Right lobe of liver (tissue), 6 donors: Measurements from ENCODE around the gene PSMB2. TPM values are rescaled to one million over a fixed set of nuclear protein-coding genes. Genes with fewer than 3 reads are reported as not detected.

Source experiments
- ATAC-seq, 4 donors: fragments of 200-7000 bp; cut with Tn5 transposase; one replicate each; pipeline ENCODE4 v1.9.1; 2020; ENCODE audit warnings: mild to moderate bottlenecking in 4 of 4, moderate library complexity in 4 of 4
- DNase-seq, 3 donors: peaks; one replicate each; pipeline ENCODE4 v3.0.0-alpha.2; 2020
- H3K27ac ChIP-seq, 3 donors: fragments of 200-600 bp; one replicate each; pipeline ENCODE4 v1.8.0; 2022
- H3K27me3 ChIP-seq, 2 donors: fragments of 200-600 bp; one replicate each; pipeline ENCODE4 v1.8.0; 2022
- H3K36me3 ChIP-seq, 4 donors: fragments of 200-600 bp; sonication (generic) in 1 of 4; one replicate each; pipeline versions ENCODE4 v1.5.1 to v1.8.0; 2017 to 2022; ENCODE audit warnings: control low read depth in 1 of 4
- H3K4me1 ChIP-seq, 4 donors: fragments of 200-600 bp; sonication (generic) in 1 of 4; one replicate each; pipeline versions ENCODE4 v1.5.1 to v1.8.0; 2017 to 2022; ENCODE audit warnings: control low read depth in 1 of 4
- H3K4me3 ChIP-seq, 3 donors: fragments of 200-600 bp; one replicate each; pipeline ENCODE4 v1.8.0; 2022
- H3K9me3 ChIP-seq, 4 donors: fragments of 200-600 bp; sonication (generic) in 1 of 4; one replicate each; pipeline versions ENCODE4 v1.5.1 to v1.8.0; 2017 to 2022; ENCODE audit warnings: control low read depth in 1 of 4
- CTCF ChIP-seq, 4 donors: fragments of 200-600 bp in 3 of 4; fragments of 450-650 bp in 1 of 4; IDR thresholded peaks; one replicate each; pipeline versions ENCODE4 v1.5.1 to v1.8.0; 2016 to 2022; ENCODE audit warnings: antibody characterized with exemption in 4 of 4, mild to moderate bottlenecking in 2 of 4
- POLR2A ChIP-seq: fragments of 450-650 bp; IDR thresholded peaks from one replicate; pipeline ENCODE4 v1.6.1; 2017; ENCODE audit warnings: antibody characterized with exemption, mild to moderate bottlenecking
- WGBS: methylation state at CpG from one replicate; pipeline ENCODE4 v1.1.6; 2018; ENCODE audit warnings: low coverage, low lambda C conversion rate; ENCODE audit not compliant: insufficient coverage; ENCODE audit errors: missing lambda C conversion rate; 5-methylcytosine and 5-hydroxymethylcytosine counted together
- intact Hi-C, 2 donors: fragments of 100-400 bp; cut with DNase I; formaldehyde crosslinking; loops; one replicate each; pipeline versions ENCODE4 v1.11.2 to v1.14.1; 2022
- total RNA-seq, 6 experiments: library from RNA; depleted of rRNA in 2 of 6; stranded (reverse); fragments of >200 nt in 2 of 6; fragmentation: NEBNext Ultra II Directional in 3 of 6; extraction: Animal tissue kit (Norgen Biotek cat#: 25700) in 3 of 6; gene quantifications; one replicate each; pipeline versions ENCODE4 v1.1.0 to v1.2.4, GENCODE V29; 2016 to 2023
- donor health status: DM: no; HTN: yes; CAD: no.
- donor health status: DM: no; HTN: no; CAD: no.
- donor health status: DM: no; HTN: no; CAD: no.
- donor health status: DM: no; HTN: yes; CAD: no.
- donor health status: DM: no; HTN: yes; CAD: no.

Gene PSMB2
- total RNA-seq, 6 experiments from 2014 or later = 41.7 to 54.6 (median 48.3) TPM

GRCh38 chr1:35605867-35606182 is 35.5 kb downstream of the PSMB2 start:
- WGBS = 100% methylated on average over 3 of the region's 4 CpGs
- TF ChIP-seq POLR2A (no peak), CTCF (IDR thresholded peaks at IDR 0.05) (no peak)
- Histone ChIP-seq H3K36me3 (peaks cover 14 to 81% (median 31%) of the 10 kb centered on the region in 4 donors), H3K27ac (no peak overlapping the region), H3K27me3 (no peaks in the 10 kb centered on the region), H3K4me3 (no peak overlapping the region), H3K4me1 (no peaks in the 10 kb centered on the region), H3K9me3 (no peaks in the 10 kb centered on the region)
- intact Hi-C loops = no loop called here
- no peak for DNase-seq
- ATAC-seq = no peak

GRCh38 chr1:35605071-35605866 is 36.1 kb downstream of the PSMB2 start:
- no peaks in the 10 kb centered on the region for H3K4me1 ChIP-seq
- H3K9me3 ChIP-seq = no peaks in the 10 kb centered on the region
- intact Hi-C loops = no loop called here
- peaks cover 14 to 85% (median 31%) of the 10 kb centered on the region in 4 donors for H3K36me3 ChIP-seq
- no peak overlapping the region for H3K4me3 ChIP-seq
- no peak overlapping the region for H3K27ac ChIP-seq
- WGBS = 92% methylated on average over 6 of the region's 6 CpGs
- DNase-seq = no peak
- no peak for ATAC-seq
- TF ChIP-seq POLR2A = no peak
- no peak for TF ChIP-seq CTCF (IDR thresholded peaks at IDR 0.05)
- no peaks in the 10 kb centered on the region for H3K27me3 ChIP-seq

- ATAC-seq = no peak
- no peak for DNase-seq
- H3K27ac ChIP-seq = no peak overlapping the region
- no peaks in the 10 kb centered on the region for H3K27me3 ChIP-seq
- peaks cover 14 to 82% (median 28%) of the 10 kb centered on the region in 4 donors for H3K36me3 ChIP-seq
- 79% methylated on average over 4 of the region's 4 CpGs for WGBS
- intact Hi-C loops = no loop called here
- H3K4me3 ChIP-seq = no peak overlapping the region
- no peak for TF ChIP-seq CTCF (IDR thresholded peaks at IDR 0.05)
- H3K9me3 ChIP-seq = no peaks in the 10 kb centered on the region
- no peaks in the 10 kb centered on the region for H3K4me1 ChIP-seq
Measured at GRCh38 chr1:35603941-35604340, 37.4 kb downstream of the PSMB2 start.

GRCh38 chr1:35603468-35603867 is 37.9 kb downstream of the PSMB2 start:
- Histone ChIP-seq H3K9me3 (no peaks in the 10 kb centered on the region), H3K4me3 (no peak overlapping the region), H3K36me3 (peaks cover 14 to 77% (median 26%) of the 10 kb centered on the region in 4 donors), H3K4me1 (no peaks in the 10 kb centered on the region), H3K27me3 (no peaks in the 10 kb centered on the region), H3K27ac (no peak overlapping the region)
- intact Hi-C loops = no loop called here
- no peak for DNase-seq
- TF ChIP-seq CTCF (IDR thresholded peaks at IDR 0.05) (no peak), POLR2A (no peak)
- ATAC-seq = no peak
- 91% methylated on average over 3 of the region's 3 CpGs for WGBS
